Measurements from ENCODE around the gene FHAD1. TPM values are rescaled to one million over a fixed set of nuclear protein-coding genes. Genes with fewer than 3 reads are reported as not detected.
"Not testable (repeated sequence)": the region's sequence is repeated elsewhere in the genome, so short reads cannot be mapped to it uniquely, and the experiment has no call there.

The FHAD1 gene
- total RNA-seq, 1 experiment from 2014 or later = not detected

GRCh38 chr1:15425958-15426357 lies 178.9 kb downstream of the FHAD1 start:
- Mint-ChIP-seq H3K27me3 (ENCODE audit: insufficient read depth, unreplicated experiment) (no peaks in the 10 kb centered on the region), H3K4me3 (ENCODE audit: unreplicated experiment) (no peak overlapping the region), H3K9me3 (ENCODE audit: unreplicated experiment) (no peaks in the 10 kb centered on the region), H3K27ac (ENCODE audit: low read depth, unreplicated experiment) (peak overlapping the region; percentile 76), H3K4me1 (ENCODE audit: insufficient read depth, unreplicated experiment) (peaks cover 19% of the 10 kb centered on the region), H3K36me3 (ENCODE audit: insufficient read depth, unreplicated experiment) (peaks cover 28% of the 10 kb centered on the region)
- DNase-seq (ENCODE audit: unreplicated experiment) = no peak
- no peak for TF ChIP-seq CTCF (IDR thresholded peaks at IDR 0.05; ENCODE audit: unreplicated experiment)
- ChIA-PET CTCF (interaction anchor here (13.2 kb wide), 1 partner anchor 102 kb away, joined by 165 read pairs; no protein-coding TSS in a partner anchor), POLR2A (interaction anchor here (0.6 to 1.3 kb wide), 3 partner anchors 9 to 70 kb away, joined by 3 to 4 read pairs (median 3); no protein-coding TSS in a partner anchor)
- no TSS peak for BruUV-seq (replicated peaks)
- intact Hi-C loops (cut with micrococcal nuclease) = no loop called here

GRCh38 chr1:15426492-15427279 lies 179.7 kb downstream of the FHAD1 start:
- H3K27ac Mint-ChIP-seq (ENCODE audit: low read depth, unreplicated experiment) = peak overlapping the region; percentile 76
- H3K4me3 Mint-ChIP-seq (ENCODE audit: unreplicated experiment) = no peak overlapping the region
- peak; percentile 52 for DNase-seq (ENCODE audit: unreplicated experiment)
- BruUV-seq (replicated peaks) = no TSS peak
- H3K27me3 Mint-ChIP-seq (ENCODE audit: insufficient read depth, unreplicated experiment) = no peaks in the 10 kb centered on the region
- POLR2A ChIA-PET = interaction anchor here (1.0 kb wide), 1 partner anchor 10 kb away, joined by 4 read pairs; no protein-coding TSS in a partner anchor
- H3K36me3 Mint-ChIP-seq (ENCODE audit: insufficient read depth, unreplicated experiment) = peaks cover 28% of the 10 kb centered on the region
- TF ChIP-seq CTCF (IDR thresholded peaks at IDR 0.05; ENCODE audit: unreplicated experiment) = no peak
- CTCF ChIA-PET = interaction anchor here (13.2 kb wide), 1 partner anchor 103 kb away, joined by 165 read pairs; no protein-coding TSS in a partner anchor
- intact Hi-C loops (cut with micrococcal nuclease) = no loop called here
- peaks cover 19% of the 10 kb centered on the region for H3K4me1 Mint-ChIP-seq (ENCODE audit: insufficient read depth, unreplicated experiment)
- H3K9me3 Mint-ChIP-seq (ENCODE audit: unreplicated experiment) = no peaks in the 10 kb centered on the region

DNA sequence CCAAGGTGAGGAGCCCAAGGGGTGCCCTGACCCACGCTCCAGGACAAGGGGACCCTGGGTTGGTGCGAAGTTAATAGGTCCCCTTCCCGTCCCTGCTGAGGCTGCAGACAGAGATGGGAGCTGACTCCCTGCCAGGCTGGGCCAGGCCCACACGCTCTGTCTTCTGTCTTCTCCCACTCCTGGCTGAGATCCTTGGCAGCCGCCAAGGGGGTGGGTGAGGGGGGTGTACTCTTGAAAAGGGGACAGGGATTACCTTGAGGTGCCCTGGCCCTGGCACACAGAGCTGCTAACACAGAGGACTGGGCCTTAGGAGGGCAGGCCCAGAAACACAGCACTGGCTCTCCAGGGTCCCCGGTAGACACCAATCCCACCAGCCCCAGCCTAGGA lies 180.2 kb downstream of the FHAD1 start:
- Mint-ChIP-seq H3K36me3 (ENCODE audit: insufficient read depth, unreplicated experiment) (peaks cover 28% of the 10 kb centered on the region), H3K9me3 (ENCODE audit: unreplicated experiment) (no peaks in the 10 kb centered on the region), H3K27me3 (ENCODE audit: insufficient read depth, unreplicated experiment) (no peaks in the 10 kb centered on the region), H3K4me3 (ENCODE audit: unreplicated experiment) (no peak overlapping the region), H3K4me1 (ENCODE audit: insufficient read depth, unreplicated experiment) (peaks cover 19% of the 10 kb centered on the region), H3K27ac (ENCODE audit: low read depth, unreplicated experiment) (no peak overlapping the region)
- TF ChIP-seq CTCF (IDR thresholded peaks at IDR 0.05; ENCODE audit: unreplicated experiment) = no peak
- intact Hi-C loops (cut with micrococcal nuclease) = no loop called here
- DNase-seq (ENCODE audit: unreplicated experiment) = no peak
- POLR2A ChIA-PET = interaction anchor here (0.8 to 0.9 kb wide), 2 partner anchors 11 to 17 kb away, joined by 3 read pairs; partner anchors contain the start of gene EFHD2
- no TSS peak for BruUV-seq (replicated peaks)
- CTCF ChIA-PET = interaction anchor here (0.9 to 13.2 kb wide), 2 partner anchors 8 to 103 kb away, joined by 3 to 165 read pairs; no protein-coding TSS in a partner anchor

- H3K27me3 Mint-ChIP-seq (ENCODE audit: insufficient read depth, unreplicated experiment); H3K4me3 Mint-ChIP-seq (ENCODE audit: unreplicated experiment); H3K9me3 Mint-ChIP-seq (ENCODE audit: unreplicated experiment); H3K27ac Mint-ChIP-seq (ENCODE audit: low read depth, unreplicated experiment); intact Hi-C loops (cut with micrococcal nuclease); BruUV-seq (replicated peaks); DNase-seq (ENCODE audit: unreplicated experiment): not testable (repeated sequence)
- POLR2A ChIA-PET = interaction anchor here (0.8 to 1.7 kb wide), 3 partner anchors 11 to 73 kb away, joined by 3 read pairs; partner anchors contain the start of gene EFHD2
- CTCF ChIA-PET = interaction anchor here (0.9 to 13.2 kb wide), 3 partner anchors 9 to 145 kb away, joined by 3 to 165 read pairs (median 4); no protein-coding TSS in a partner anchor
- Mint-ChIP-seq H3K4me1 (ENCODE audit: insufficient read depth, unreplicated experiment) (peaks cover 25% of the 10 kb centered on the region), H3K36me3 (ENCODE audit: insufficient read depth, unreplicated experiment) (peaks cover 28% of the 10 kb centered on the region)
These were observed 181.2 kb downstream of the FHAD1 start for GRCh38 chr1:15428252-15428651.

Data from MCF 10A (cell line).